HepG2 (cell line): Measurements from ENCODE around the gene MYO9A. TPM values are rescaled to one million over a fixed set of nuclear protein-coding genes. Genes with fewer than 3 reads are reported as not detected.

ENCODE experiments used
- ATAC-seq: fragments of 200-7000 bp; cut with Tn5 transposase; 3 replicates; pipeline ENCODE4 v1.9.1; 2020; ENCODE audit warnings: mild to moderate bottlenecking, moderate library complexity
- BruUV-seq: library from RNA; stranded (reverse); fragments of 400-500 nt; replicated peaks from 2 replicates; lab custom pipeline; 2021; lab: Mats Ljungman, UMichigan
- CTCF ChIA-PET: fragments of 300-600 bp; formaldehyde crosslinking; extraction: SDS; loops from one replicate; lab custom pipeline; 2021; ENCODE audit warnings: low total read pairs, inconsistent platforms, low intra/inter-chr PET ratio; lab: Yijun Ruan, JAX
- POLR2A ChIA-PET: fragments of 350-600 bp; sonication (Branson Sonifier 250); formaldehyde crosslinking; loops from one replicate; lab custom pipeline; 2020; ENCODE audit warnings: antibody characterized with exemption, inconsistent platforms; lab: Yijun Ruan, JAX
- DNase-seq: peaks from one replicate; pipeline ENCODE4 v3.0.0-alpha.2; 2015; ENCODE audit warnings: low spot score
- FAIRE-seq: peaks from 3 replicates; lab custom pipeline; 2011; peaks lifted over from hg19 to GRCh38; lab: Jason Lieb, UNC
- H2AFZ ChIP-seq: one replicate; pipeline ENCODE4 v1.6.1; 2011; ENCODE audit warnings: low read length, inconsistent platforms
- H3K27ac ChIP-seq: fragments of 300-600 bp; 3 replicates; pipeline ENCODE4 v1.8.0; 2011; ENCODE audit warnings: mixed run types, mild to moderate bottlenecking, mixed read lengths, low read length, inconsistent platforms; ENCODE audit not compliant: insufficient read depth; ENCODE audit errors: extremely low read length
- H3K27me3 ChIP-seq, 2 experiments: fragments of 200-600 bp in 1 of 2; 2 replicates in 1 of 2; 3 replicates in 1 of 2; pipeline versions ENCODE4 v1.6.0 to v1.8.0; 2011; ENCODE audit warnings: low read length in 2 of 2, mild to moderate bottlenecking in 2 of 2, moderate library complexity in 2 of 2, inconsistent platforms in 1 of 2; ENCODE audit not compliant: insufficient read depth in 2 of 2, control insufficient read depth in 1 of 2
- H3K36me3 ChIP-seq, 2 experiments: fragments of 200-600 bp in 1 of 2; replicated peaks in 1 of 2; 2 replicates in 1 of 2; 3 replicates in 1 of 2; pipeline versions ENCODE4 v1.5.1 to v1.8.0; 2011; ENCODE audit warnings: low read length in 2 of 2, inconsistent platforms in 1 of 2; ENCODE audit not compliant: insufficient read depth in 2 of 2, control insufficient read depth in 1 of 2
- H3K4me1 ChIP-seq: 2 replicates; pipeline ENCODE4 v1.5.1; 2012; ENCODE audit warnings: low read length, inconsistent platforms; ENCODE audit not compliant: insufficient read depth
- H3K4me2 ChIP-seq: 2 replicates; pipeline ENCODE4 v1.6.0; 2011; ENCODE audit warnings: low read depth, low read length, inconsistent platforms
- H3K4me3 ChIP-seq, 3 experiments: fragments of 200-600 bp in 1 of 3; sonication (generic), shearing (Covaris generic) in 1 of 3; replicated peaks in 1 of 3; 2 replicates each; pipeline ENCODE4 v1.5.1; 2011 to 2016; ENCODE audit warnings: low read length in 3 of 3, inconsistent platforms in 2 of 3, low read depth in 2 of 3, mild to moderate bottlenecking in 2 of 3, control low read depth in 1 of 3, mixed read lengths in 1 of 3; ENCODE audit not compliant: insufficient read depth in 1 of 3
- H3K79me2 ChIP-seq: one replicate; pipeline ENCODE4 v1.6.1; 2011; ENCODE audit warnings: low read length, inconsistent platforms; ENCODE audit not compliant: insufficient read depth
- H3K9ac ChIP-seq: 2 replicates; pipeline ENCODE4 v1.6.0; 2011; ENCODE audit warnings: mild to moderate bottlenecking, low read depth, low read length, inconsistent platforms; ENCODE audit not compliant: insufficient read depth
- H3K9me3 ChIP-seq: 2 replicates; pipeline ENCODE4 v1.5.1; 2012; ENCODE audit warnings: mild to moderate bottlenecking, low read length
- H4K20me1 ChIP-seq: 2 replicates; pipeline ENCODE4 v1.6.0; 2011; ENCODE audit warnings: inconsistent platforms, mild to moderate bottlenecking, low read length, moderate library complexity; ENCODE audit not compliant: insufficient read depth
- ADNP ChIP-seq: sonication (generic); formaldehyde crosslinking; IDR thresholded peaks from 2 replicates; pipeline ENCODE4 v1.4.0; 2020; ENCODE audit warnings: missing genetic modification reagents
- NFE2 ChIP-seq: sonication (generic); formaldehyde crosslinking; IDR thresholded peaks from 2 replicates; pipeline ENCODE4 v1.4.0; 2020; ENCODE audit warnings: missing genetic modification reagents
- SIX4 ChIP-seq: sonication (generic); formaldehyde crosslinking; IDR thresholded peaks from 2 replicates; pipeline ENCODE4 v1.4.0; 2020; ENCODE audit warnings: missing genetic modification reagents
- ZBTB8A ChIP-seq: sonication (generic); formaldehyde crosslinking; IDR thresholded peaks from 2 replicates; pipeline ENCODE4 v1.4.0; 2020; ENCODE audit warnings: mild to moderate bottlenecking, low read depth, missing genetic modification reagents, borderline replicate concordance
- ZMYM3 ChIP-seq: sonication (generic); formaldehyde crosslinking; IDR thresholded peaks from 2 replicates; pipeline ENCODE4 v1.5.1; 2020; ENCODE audit warnings: mild to moderate bottlenecking, missing genetic modification reagents
- ZNF138 ChIP-seq: sonication (generic); formaldehyde crosslinking; IDR thresholded peaks from 2 replicates; pipeline ENCODE4 v1.5.0; 2020; ENCODE audit warnings: mild to moderate bottlenecking, low read depth, missing genetic modification reagents
- ZNF333 ChIP-seq: sonication (generic); formaldehyde crosslinking; IDR thresholded peaks from 2 replicates; pipeline ENCODE4 v1.4.0; 2020; ENCODE audit warnings: mild to moderate bottlenecking, missing genetic modification reagents, borderline replicate concordance
- ZNF354B ChIP-seq: sonication (generic); formaldehyde crosslinking; IDR thresholded peaks from 2 replicates; pipeline ENCODE4 v1.8.0; 2022; ENCODE audit warnings: mild to moderate bottlenecking, missing genetic modification reagents
- WGBS: methylation state at CpG from one replicate; pipeline ENCODE4 v1.1.6; 2017; ENCODE audit warnings: low lambda C conversion rate; 5-methylcytosine and 5-hydroxymethylcytosine counted together
- in situ Hi-C: cut with HindIII; loops from 2 replicates; pipeline ENCODE4 v1.10.0; 2017; ENCODE audit warnings: low pct_unique_long_range_greater_than_20kb; ENCODE audit not compliant: extremely low pct_ligation_motif_present
- intact Hi-C: fragments of 100-400 bp; cut with micrococcal nuclease; formaldehyde crosslinking; loops from one replicate; pipeline ENCODE4 v1.10.0; 2022; ENCODE audit not compliant: unreplicated experiment
- polyA plus RNA-seq, 8 experiments: library from polyadenylated mRNA; depleted of rRNA in 3 of 8; stranded (reverse) in 7 of 8; unstranded in 1 of 8; fragments of >200 nt; fragmentation: Illumina TruSeq in 4 of 8; extraction: Trizol in 4 of 8; gene quantifications; 2 replicates each; pipeline versions ENCODE4 v1.2.1 to v1.2.3, GENCODE V29; 2011 to 2016; ENCODE audit warnings: low read depth in 4 of 8, missing spikeins in 1 of 8, mixed read lengths in 1 of 8; ENCODE audit not compliant: insufficient read depth in 1 of 8
- total RNA-seq, 5 experiments: library from RNA; depleted of rRNA; stranded (reverse); fragments of >200 nt; fragmentation: Illumina TruSeq; extraction: Trizol; gene quantifications; 2 replicates each; pipeline ENCODE4 v1.2.3, GENCODE V29; 2016; ENCODE audit warnings: low read depth in 1 of 5
- TF ChIP-seq, protein P1 (sequence below): sonication (generic); formaldehyde crosslinking; IDR thresholded peaks from 2 replicates; pipeline ENCODE4 v1.8.1; 2022; ENCODE audit warnings: mild to moderate bottlenecking, missing genetic modification reagents
- TF ChIP-seq, protein P2 (sequence below): sonication (generic); formaldehyde crosslinking; IDR thresholded peaks from 2 replicates; pipeline ENCODE4 v1.4.0; 2020; ENCODE audit warnings: missing genetic modification reagents
- TF ChIP-seq, protein P3 (sequence below), 2 experiments: fragments of 450-650 bp in 1 of 2; sonication (generic) in 1 of 2; formaldehyde crosslinking in 1 of 2; IDR thresholded peaks; 2 replicates each; pipeline versions ENCODE4 v1.6.1 to v1.8.0; 2016 to 2022; ENCODE audit warnings: antibody characterized with exemption in 1 of 2, mild to moderate bottlenecking in 1 of 2, missing genetic modification reagents in 1 of 2

MYO9A gene
- total and polyA plus RNA-seq, 2 of the 13 experiments (the other 11 are each of a cell fraction or from before 2014, with no cell fraction given): 4.8 to 15.3 TPM

DNA sequence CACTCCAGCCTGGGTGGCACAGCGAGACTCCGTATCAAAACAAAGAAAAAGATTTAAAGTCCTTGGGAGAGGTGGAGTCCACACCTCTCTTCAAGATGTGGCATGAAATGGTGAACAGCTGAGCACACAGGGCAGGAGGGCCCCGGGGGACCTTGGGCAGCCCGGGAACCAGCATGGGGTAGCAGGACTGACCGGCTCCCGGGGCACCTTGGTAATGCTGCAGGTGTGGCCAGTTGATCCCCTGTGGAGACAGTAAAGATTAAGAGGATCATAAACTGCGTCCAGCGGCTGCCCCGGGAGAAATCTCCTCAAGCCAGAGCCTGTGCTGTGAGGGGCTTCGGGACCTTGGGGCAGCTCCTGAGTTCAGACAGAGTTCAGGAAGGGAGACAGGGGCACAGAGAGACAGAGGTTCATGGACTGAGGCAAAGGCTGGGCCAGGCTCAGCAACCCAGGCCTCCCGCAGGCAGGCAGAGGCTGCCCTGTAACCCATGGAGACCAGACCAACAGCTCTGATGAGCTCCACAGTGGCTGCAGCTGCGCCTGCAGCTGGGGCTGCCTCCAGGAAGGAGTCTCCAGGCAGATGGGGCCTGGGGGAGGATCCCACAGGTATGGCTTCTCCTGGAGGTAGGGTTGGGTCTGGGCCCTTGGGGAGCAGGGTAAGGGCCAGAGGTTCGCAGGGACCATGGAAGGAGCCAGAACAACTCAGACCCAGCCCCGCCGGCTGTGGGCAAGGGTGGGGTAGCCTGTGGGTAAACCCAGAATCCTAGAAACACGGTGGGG is 307.5 kb downstream of the MYO9A start, which contains the start of gene NR2E3:
NR2E3 (plus strand) TSS at position 299 of the 780 bp plus-strand sequence; CDS start at position 489, 190 bp downstream.
- Histone ChIP-seq H3K27ac (no peak within 1 kb of the TSS), H4K20me1 (no peaks in the 10 kb centered on the region), H3K4me3 (no peak within 1 kb of the TSS), H3K9ac (no peak within 1 kb of the TSS), H3K79me2 (no peaks in the 10 kb centered on the region), H3K9me3 (no peaks in the 10 kb centered on the region), H3K36me3 (no peaks in the 10 kb centered on the region), H2AFZ (no peak within 1 kb of the TSS), H3K4me2 (no peak within 1 kb of the TSS), H3K4me1 (no peaks in the 10 kb centered on the region), H3K27me3 (peaks cover 18 to 42% of the 10 kb centered on the region in 2 experiments; a peak in 4 of 5 replicates)
- in situ Hi-C loops: no loop called here
- ChIA-PET CTCF (no interaction called here), POLR2A (no interaction called here)
- FAIRE-seq (no peak), DNase-seq (no peak), ATAC-seq (no peak; the same call in 2 of the 3 replicates)
- 38% methylated on average over 11 of the region's 16 CpGs for WGBS
- intact Hi-C loops: no loop called here
- BruUV-seq: no TSS peak
- TF ChIP-seq ADNP (no peak), ZNF354B (no peak), NFE2 (CRISPR knock-in tag) (no peak), ZMYM3 (CRISPR knock-in tag) (no peak), ZNF333 (no peak), SIX4 (CRISPR knock-in tag) (no peak), ZNF138 (CRISPR knock-in tag) (no peak), ZBTB8A (no peak)
- TF ChIP-seq, protein P1, sequence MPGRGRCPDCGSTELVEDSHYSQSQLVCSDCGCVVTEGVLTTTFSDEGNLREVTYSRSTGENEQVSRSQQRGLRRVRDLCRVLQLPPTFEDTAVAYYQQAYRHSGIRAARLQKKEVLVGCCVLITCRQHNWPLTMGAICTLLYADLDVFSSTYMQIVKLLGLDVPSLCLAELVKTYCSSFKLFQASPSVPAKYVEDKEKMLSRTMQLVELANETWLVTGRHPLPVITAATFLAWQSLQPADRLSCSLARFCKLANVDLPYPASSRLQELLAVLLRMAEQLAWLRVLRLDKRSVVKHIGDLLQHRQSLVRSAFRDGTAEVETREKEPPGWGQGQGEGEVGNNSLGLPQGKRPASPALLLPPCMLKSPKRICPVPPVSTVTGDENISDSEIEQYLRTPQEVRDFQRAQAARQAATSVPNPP (CRISPR knock-in tag): no peak
- TF ChIP-seq, protein P2, sequence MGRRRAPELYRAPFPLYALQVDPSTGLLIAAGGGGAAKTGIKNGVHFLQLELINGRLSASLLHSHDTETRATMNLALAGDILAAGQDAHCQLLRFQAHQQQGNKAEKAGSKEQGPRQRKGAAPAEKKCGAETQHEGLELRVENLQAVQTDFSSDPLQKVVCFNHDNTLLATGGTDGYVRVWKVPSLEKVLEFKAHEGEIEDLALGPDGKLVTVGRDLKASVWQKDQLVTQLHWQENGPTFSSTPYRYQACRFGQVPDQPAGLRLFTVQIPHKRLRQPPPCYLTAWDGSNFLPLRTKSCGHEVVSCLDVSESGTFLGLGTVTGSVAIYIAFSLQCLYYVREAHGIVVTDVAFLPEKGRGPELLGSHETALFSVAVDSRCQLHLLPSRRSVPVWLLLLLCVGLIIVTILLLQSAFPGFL: no peak
- TF ChIP-seq, protein P3, sequence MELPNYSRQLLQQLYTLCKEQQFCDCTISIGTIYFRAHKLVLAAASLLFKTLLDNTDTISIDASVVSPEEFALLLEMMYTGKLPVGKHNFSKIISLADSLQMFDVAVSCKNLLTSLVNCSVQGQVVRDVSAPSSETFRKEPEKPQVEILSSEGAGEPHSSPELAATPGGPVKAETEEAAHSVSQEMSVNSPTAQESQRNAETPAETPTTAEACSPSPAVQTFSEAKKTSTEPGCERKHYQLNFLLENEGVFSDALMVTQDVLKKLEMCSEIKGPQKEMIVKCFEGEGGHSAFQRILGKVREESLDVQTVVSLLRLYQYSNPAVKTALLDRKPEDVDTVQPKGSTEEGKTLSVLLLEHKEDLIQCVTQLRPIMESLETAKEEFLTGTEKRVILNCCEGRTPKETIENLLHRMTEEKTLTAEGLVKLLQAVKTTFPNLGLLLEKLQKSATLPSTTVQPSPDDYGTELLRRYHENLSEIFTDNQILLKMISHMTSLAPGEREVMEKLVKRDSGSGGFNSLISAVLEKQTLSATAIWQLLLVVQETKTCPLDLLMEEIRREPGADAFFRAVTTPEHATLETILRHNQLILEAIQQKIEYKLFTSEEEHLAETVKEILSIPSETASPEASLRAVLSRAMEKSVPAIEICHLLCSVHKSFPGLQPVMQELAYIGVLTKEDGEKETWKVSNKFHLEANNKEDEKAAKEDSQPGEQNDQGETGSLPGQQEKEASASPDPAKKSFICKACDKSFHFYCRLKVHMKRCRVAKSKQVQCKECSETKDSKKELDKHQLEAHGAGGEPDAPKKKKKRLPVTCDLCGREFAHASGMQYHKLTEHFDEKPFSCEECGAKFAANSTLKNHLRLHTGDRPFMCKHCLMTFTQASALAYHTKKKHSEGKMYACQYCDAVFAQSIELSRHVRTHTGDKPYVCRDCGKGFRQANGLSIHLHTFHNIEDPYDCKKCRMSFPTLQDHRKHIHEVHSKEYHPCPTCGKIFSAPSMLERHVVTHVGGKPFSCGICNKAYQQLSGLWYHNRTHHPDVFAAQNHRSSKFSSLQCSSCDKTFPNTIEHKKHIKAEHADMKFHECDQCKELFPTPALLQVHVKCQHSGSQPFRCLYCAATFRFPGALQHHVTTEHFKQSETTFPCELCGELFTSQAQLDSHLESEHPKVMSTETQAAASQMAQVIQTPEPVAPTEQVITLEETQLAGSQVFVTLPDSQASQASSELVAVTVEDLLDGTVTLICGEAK (IDR thresholded peaks at IDR 0.05): no peak
- TF ChIP-seq, protein P3 (CRISPR knock-in tag; IDR thresholded peaks at IDR 0.05): no peak
